ENCODE data around the gene ANGPTL1. TPM values are rescaled to one million over a fixed set of nuclear protein-coding genes. Genes with fewer than 3 reads are reported as not detected.

The ANGPTL1 gene
- polyA plus RNA-seq, 1 donor from 2014 or later, result not detected

DNA sequence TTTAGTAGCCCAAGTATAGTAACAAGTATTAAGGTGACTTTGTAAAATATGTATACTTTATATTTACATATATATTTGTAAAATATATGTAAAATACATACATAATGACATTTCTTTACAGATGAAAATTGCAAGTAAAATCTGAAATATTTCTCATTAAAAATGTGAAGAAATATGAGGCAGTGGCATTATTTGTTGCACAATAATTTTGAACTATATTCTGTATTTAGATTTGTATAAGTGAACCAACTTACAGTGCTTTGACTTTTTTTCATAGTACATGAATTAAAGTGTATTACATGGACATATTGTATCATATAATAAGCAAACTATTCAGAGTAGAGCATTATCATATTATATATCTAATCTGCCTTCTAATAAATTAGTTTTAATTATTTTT lies 60.3 kb downstream of the ANGPTL1 start:
- TF ChIP-seq SMC3 (conservative IDR thresholded peaks at IDR 0.05; ENCODE audit: poor library complexity) (no peak), MXI1 (conservative IDR thresholded peaks at IDR 0.05; ENCODE audit: poor library complexity, severe bottlenecking) (no peak), EP300 (conservative IDR thresholded peaks at IDR 0.05; ENCODE audit: poor library complexity, severe bottlenecking) (no peak), TAF1 (IDR thresholded peaks at IDR 0.05; ENCODE audit: low read depth) (no peak), CTCF (IDR thresholded peaks at IDR 0.05; ENCODE audit: poor library complexity, severe bottlenecking) (no peak), POLR2AphosphoS5 (IDR thresholded peaks at IDR 0.05) (no peak), EZH2 (IDR thresholded peaks at IDR 0.05; ENCODE audit: borderline replicate concordance, insufficient read depth, low read length, poor library complexity, severe bottlenecking) (no peak), RAD21 (conservative IDR thresholded peaks at IDR 0.05) (no peak)
- TF ChIP-seq, protein P1, sequence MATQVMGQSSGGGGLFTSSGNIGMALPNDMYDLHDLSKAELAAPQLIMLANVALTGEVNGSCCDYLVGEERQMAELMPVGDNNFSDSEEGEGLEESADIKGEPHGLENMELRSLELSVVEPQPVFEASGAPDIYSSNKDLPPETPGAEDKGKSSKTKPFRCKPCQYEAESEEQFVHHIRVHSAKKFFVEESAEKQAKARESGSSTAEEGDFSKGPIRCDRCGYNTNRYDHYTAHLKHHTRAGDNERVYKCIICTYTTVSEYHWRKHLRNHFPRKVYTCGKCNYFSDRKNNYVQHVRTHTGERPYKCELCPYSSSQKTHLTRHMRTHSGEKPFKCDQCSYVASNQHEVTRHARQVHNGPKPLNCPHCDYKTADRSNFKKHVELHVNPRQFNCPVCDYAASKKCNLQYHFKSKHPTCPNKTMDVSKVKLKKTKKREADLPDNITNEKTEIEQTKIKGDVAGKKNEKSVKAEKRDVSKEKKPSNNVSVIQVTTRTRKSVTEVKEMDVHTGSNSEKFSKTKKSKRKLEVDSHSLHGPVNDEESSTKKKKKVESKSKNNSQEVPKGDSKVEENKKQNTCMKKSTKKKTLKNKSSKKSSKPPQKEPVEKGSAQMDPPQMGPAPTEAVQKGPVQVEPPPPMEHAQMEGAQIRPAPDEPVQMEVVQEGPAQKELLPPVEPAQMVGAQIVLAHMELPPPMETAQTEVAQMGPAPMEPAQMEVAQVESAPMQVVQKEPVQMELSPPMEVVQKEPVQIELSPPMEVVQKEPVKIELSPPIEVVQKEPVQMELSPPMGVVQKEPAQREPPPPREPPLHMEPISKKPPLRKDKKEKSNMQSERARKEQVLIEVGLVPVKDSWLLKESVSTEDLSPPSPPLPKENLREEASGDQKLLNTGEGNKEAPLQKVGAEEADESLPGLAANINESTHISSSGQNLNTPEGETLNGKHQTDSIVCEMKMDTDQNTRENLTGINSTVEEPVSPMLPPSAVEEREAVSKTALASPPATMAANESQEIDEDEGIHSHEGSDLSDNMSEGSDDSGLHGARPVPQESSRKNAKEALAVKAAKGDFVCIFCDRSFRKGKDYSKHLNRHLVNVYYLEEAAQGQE (IDR thresholded peaks at IDR 0.05; ENCODE audit: borderline replicate concordance), result no peak
- H2AFZ ChIP-seq (ENCODE audit: low read depth, low read length), result no peak overlapping the region
- no peaks in the 10 kb centered on the region for H3F3A ChIP-seq (ENCODE audit: insufficient read depth, low read length, poor library complexity, severe bottlenecking)
- H3K36me3 ChIP-seq (ENCODE audit: insufficient read depth, low read length), result no peaks in the 10 kb centered on the region
- H3K9ac ChIP-seq (ENCODE audit: low read length), result no peak overlapping the region
- no peaks in the 10 kb centered on the region for H3K9me3 ChIP-seq (ENCODE audit: low read length)
- H4K20me1 ChIP-seq (ENCODE audit: insufficient read depth), result no peaks in the 10 kb centered on the region
- H3K79me2 ChIP-seq (replicated peaks; ENCODE audit: insufficient read depth, low read length), result no peaks in the 10 kb centered on the region
- no peak overlapping the region for H3K4me3 ChIP-seq (ENCODE audit: low read length)
- H3K27me3 ChIP-seq (ENCODE audit: insufficient read depth, low read depth, low read length), result no peaks in the 10 kb centered on the region
- no peak overlapping the region for H3K4me2 ChIP-seq (ENCODE audit: low read length)
- H3K9me2 ChIP-seq (ENCODE audit: insufficient read depth, low read length), result no peaks in the 10 kb centered on the region
- H3K27ac ChIP-seq (ENCODE audit: low read length), result no peak overlapping the region

DNA sequence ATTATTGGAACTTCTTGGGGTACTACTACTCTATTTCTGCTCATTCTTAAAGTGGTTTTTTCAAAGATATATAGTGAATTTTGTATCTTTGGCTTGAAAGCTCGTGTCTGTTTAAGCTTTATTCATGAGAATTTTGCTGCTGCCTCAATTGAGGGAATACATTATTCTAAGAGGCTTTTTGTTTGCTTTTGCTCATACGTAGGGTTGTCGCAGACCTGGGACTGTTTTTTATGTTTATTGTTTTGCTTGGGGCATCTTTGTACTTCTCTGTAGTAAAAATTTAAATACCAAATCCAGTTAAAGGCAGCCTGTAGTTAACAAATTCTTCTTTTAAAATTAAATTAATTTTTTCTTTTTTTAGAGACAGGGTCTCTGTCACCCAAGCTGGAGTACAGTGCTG lies 62.3 kb downstream of the ANGPTL1 start:
- Histone ChIP-seq H3K27ac (ENCODE audit: low read length) (no peak overlapping the region), H3K9ac (ENCODE audit: low read length) (no peak overlapping the region), H3K9me2 (ENCODE audit: insufficient read depth, low read length) (no peaks in the 10 kb centered on the region), H3K79me2 (replicated peaks; ENCODE audit: insufficient read depth, low read length) (no peaks in the 10 kb centered on the region), H3K4me3 (ENCODE audit: low read length) (no peak overlapping the region), H3K4me2 (ENCODE audit: low read length) (no peak overlapping the region), H3K27me3 (ENCODE audit: insufficient read depth, low read depth, low read length) (no peaks in the 10 kb centered on the region), H3F3A (ENCODE audit: insufficient read depth, low read length, poor library complexity, severe bottlenecking) (no peaks in the 10 kb centered on the region), H3K9me3 (ENCODE audit: low read length) (no peaks in the 10 kb centered on the region), H3K36me3 (ENCODE audit: insufficient read depth, low read length) (no peaks in the 10 kb centered on the region), H2AFZ (ENCODE audit: low read depth, low read length) (no peak overlapping the region), H4K20me1 (ENCODE audit: insufficient read depth) (no peaks in the 10 kb centered on the region)
- no peak for TF ChIP-seq CTCF (IDR thresholded peaks at IDR 0.05; ENCODE audit: poor library complexity, severe bottlenecking)
- TF ChIP-seq, protein P1 (IDR thresholded peaks at IDR 0.05; ENCODE audit: borderline replicate concordance), result no peak
- no peak for TF ChIP-seq SMC3 (conservative IDR thresholded peaks at IDR 0.05; ENCODE audit: poor library complexity)
- no peak for TF ChIP-seq POLR2AphosphoS5 (IDR thresholded peaks at IDR 0.05)
- TF ChIP-seq EZH2 (IDR thresholded peaks at IDR 0.05; ENCODE audit: borderline replicate concordance, insufficient read depth, low read length, poor library complexity, severe bottlenecking), result no peak
- no peak for TF ChIP-seq RAD21 (conservative IDR thresholded peaks at IDR 0.05)
- no peak for TF ChIP-seq MXI1 (conservative IDR thresholded peaks at IDR 0.05; ENCODE audit: poor library complexity, severe bottlenecking)
- TF ChIP-seq TAF1 (IDR thresholded peaks at IDR 0.05; ENCODE audit: low read depth), result no peak
- TF ChIP-seq EP300 (conservative IDR thresholded peaks at IDR 0.05; ENCODE audit: poor library complexity, severe bottlenecking), result no peak

Measured in neural cell (in vitro differentiated cells).